HCT116 (cell line): ENCODE measurements around the gene PAX8. TPM values are rescaled to one million over a fixed set of nuclear protein-coding genes. Genes with fewer than 3 reads are reported as not detected.

Source experiments
- ATAC-seq: fragments of 200-7000 bp; cut with Tn5 transposase; 2 replicates; pipeline ENCODE4 v1.9.1; 2020; ENCODE audit warnings: mild to moderate bottlenecking, moderate library complexity
- BruUV-seq: library from RNA; stranded (reverse); fragments of 400-500 nt; replicated peaks from 2 replicates; lab custom pipeline; 2021; lab: Mats Ljungman, UMichigan
- CTCF ChIA-PET: fragments of 300-600 bp; sonication (Branson Sonifier 250); formaldehyde crosslinking; loops from one replicate; lab custom pipeline; 2021; ENCODE audit warnings: antibody characterized with exemption; lab: Charles Lee
- POLR2A ChIA-PET: fragments of 300-600, 350-600 bp; sonication (Branson Sonifier 250); formaldehyde crosslinking; loops from one replicate; lab custom pipeline; 2021; ENCODE audit warnings: antibody characterized with exemption; lab: Charles Lee
- RAD21 ChIA-PET, 2 experiments: fragments of 300-600 bp; sonication (Branson Sonifier 250); formaldehyde crosslinking; loops; one replicate each; lab custom pipeline; 2023; ENCODE audit warnings: low total read pairs in 2 of 2; ENCODE audit not compliant: uncharacterized antibody in 2 of 2, unreplicated experiment in 2 of 2, low non-redundant PET in 1 of 2; lab: Charles Lee
- DNase-seq: peaks from one replicate; pipeline ENCODE4 v3.0.0-alpha.2; 2010; ENCODE audit warnings: low read depth, low spot score
- H2AFZ ChIP-seq: fragments of 200-600 bp; shearing (Covaris generic), sonication (generic); 2 replicates; pipeline ENCODE4 v1.6.1; 2017; ENCODE audit warnings: low read depth, mixed run types, mixed read lengths, antibody characterized with exemption, low read length; ENCODE audit not compliant: poor library complexity, severe bottlenecking
- H3K27ac ChIP-seq: 2 replicates; pipeline ENCODE4 v1.5.1; 2012; ENCODE audit warnings: low read depth, low read length
- H3K27me3 ChIP-seq: fragments of 200-600 bp; sonication (generic); 2 replicates; pipeline ENCODE4 v1.6.1; 2016; ENCODE audit warnings: mixed run types, low read length, mixed read lengths; ENCODE audit not compliant: insufficient read depth
- H3K36me3 ChIP-seq, 2 experiments: fragments of 200-500 bp in 1 of 2; fragments of 200-600 bp in 1 of 2; sonication (Bioruptor generic) in 1 of 2; sonication (generic) in 1 of 2; 2 replicates each; pipeline versions ENCODE4 v1.5.1 to v1.6.1; 2014 to 2016; ENCODE audit warnings: low read length in 2 of 2, inconsistent platforms in 1 of 2, mixed read lengths in 1 of 2, mixed run types in 1 of 2; ENCODE audit not compliant: insufficient read depth in 2 of 2, control insufficient read depth in 1 of 2
- H3K4me1 ChIP-seq, 2 experiments: fragments of 200-600 bp in 1 of 2; sonication (generic) in 1 of 2; 2 replicates each; pipeline versions ENCODE4 v1.5.1 to v1.6.1; 2012 to 2017; ENCODE audit warnings: low read length in 2 of 2, inconsistent platforms in 1 of 2, mild to moderate bottlenecking in 1 of 2, mixed read lengths in 1 of 2, mixed run types in 1 of 2, moderate library complexity in 1 of 2; ENCODE audit not compliant: insufficient read depth in 2 of 2, control insufficient read depth in 1 of 2
- H3K4me2 ChIP-seq: fragments of 200-600 bp; sonication (generic); 2 replicates; pipeline ENCODE4 v1.6.1; 2017; ENCODE audit warnings: mixed run types, low read length, mixed read lengths
- H3K4me3 ChIP-seq, 2 experiments: fragments of 200-600 bp in 1 of 2; sonication (generic) in 1 of 2; replicated peaks in 1 of 2; 2 replicates each; pipeline ENCODE4 v1.5.1; 2011 to 2016; ENCODE audit warnings: low read length in 2 of 2, control low read depth in 1 of 2, low read depth in 1 of 2, mild to moderate bottlenecking in 1 of 2, mixed read lengths in 1 of 2, mixed run types in 1 of 2
- H3K79me2 ChIP-seq: fragments of 200-600 bp; sonication (generic); 2 replicates; pipeline ENCODE4 v1.6.1; 2017; ENCODE audit warnings: mild to moderate bottlenecking, mixed run types, low read length, moderate library complexity, mixed read lengths; ENCODE audit not compliant: insufficient read depth
- H3K9ac ChIP-seq: fragments of 200-600 bp; sonication (generic); 2 replicates; pipeline ENCODE4 v1.6.1; 2016; ENCODE audit warnings: low read length, mixed read lengths
- H3K9me2 ChIP-seq: fragments of 200-600 bp; sonication (generic), shearing (Covaris generic); 2 replicates; pipeline ENCODE4 v1.6.1; 2017; ENCODE audit warnings: mixed run types, mild to moderate bottlenecking, moderate library complexity; ENCODE audit not compliant: insufficient read depth
- H3K9me3 ChIP-seq, 2 experiments: fragments of 200-500 bp in 1 of 2; fragments of 200-600 bp in 1 of 2; sonication (Bioruptor generic) in 1 of 2; sonication (generic) in 1 of 2; 2 replicates each; pipeline ENCODE4 v1.6.1; 2014 to 2017; ENCODE audit warnings: low read length in 2 of 2, mixed read lengths in 2 of 2, inconsistent platforms in 1 of 2, low read depth in 1 of 2, mild to moderate bottlenecking in 1 of 2, mixed run types in 1 of 2, moderate library complexity in 1 of 2; ENCODE audit not compliant: control insufficient read depth in 1 of 2, insufficient read depth in 1 of 2
- H4K20me1 ChIP-seq: fragments of 200-600 bp; sonication (generic), shearing (Covaris generic); 2 replicates; pipeline ENCODE4 v1.6.1; 2017; ENCODE audit warnings: mixed run types, mild to moderate bottlenecking, moderate library complexity; ENCODE audit not compliant: insufficient read depth
- ELF1 ChIP-seq: IDR thresholded peaks from 2 replicates; pipeline ENCODE4 v1.6.1; 2012; ENCODE audit warnings: low read depth, borderline replicate concordance
- EZH2phosphoT487 ChIP-seq: fragments of 200-600 bp; IDR thresholded peaks from 2 replicates; pipeline ENCODE4 v1.6.1; 2018; ENCODE audit warnings: antibody characterized with exemption, borderline replicate concordance
- JUND ChIP-seq: IDR thresholded peaks from 2 replicates; pipeline ENCODE4 v1.6.1; 2012
- POLR2A ChIP-seq: IDR thresholded peaks from 2 replicates; pipeline ENCODE4 v1.7.0; 2011; ENCODE audit warnings: borderline replicate concordance; ENCODE audit not compliant: insufficient read depth, insufficient read length; ENCODE audit errors: extremely low read depth
- POLR2AphosphoS5 ChIP-seq: IDR thresholded peaks from 2 replicates; pipeline ENCODE4 v1.6.1; 2011; ENCODE audit warnings: mild to moderate bottlenecking, low read depth, low read length, moderate library complexity
- REST ChIP-seq: IDR thresholded peaks from 2 replicates; pipeline ENCODE4 v1.6.1; 2012; ENCODE audit warnings: low read depth
- SIN3A ChIP-seq: IDR thresholded peaks from 2 replicates; pipeline ENCODE4 v1.6.1; 2012; ENCODE audit warnings: low read depth
- SP1 ChIP-seq: IDR thresholded peaks from 2 replicates; pipeline ENCODE4 v1.6.1; 2012; ENCODE audit warnings: low read depth
- TCF7L2 ChIP-seq: IDR thresholded peaks from 2 replicates; pipeline ENCODE4 v1.7.0; 2011; ENCODE audit warnings: borderline replicate concordance, inconsistent platforms; ENCODE audit not compliant: insufficient read depth, insufficient read length; ENCODE audit errors: extremely low read depth
- ZFX ChIP-seq: fragments of 450-650 bp; IDR thresholded peaks from 2 replicates; pipeline ENCODE4 v1.6.1; 2017
- ZNF274 ChIP-seq: fragments of 200-500 bp; sonication (Bioruptor generic); IDR thresholded peaks from 2 replicates; pipeline ENCODE4 v1.6.1; 2014; ENCODE audit warnings: mild to moderate bottlenecking, low read depth, low read length, inconsistent platforms
- intact Hi-C: fragments of 100-400 bp; cut with micrococcal nuclease; formaldehyde crosslinking; loops from 2 replicates; pipeline ENCODE4 v1.10.0; 2022
- total RNA-seq: library from RNA; stranded (reverse); gene quantifications from one replicate; pipeline ENCODE4 v1.2.1, GENCODE V29; 2021; ENCODE audit not compliant: unreplicated experiment
- TF ChIP-seq, protein P1 (sequence below): IDR thresholded peaks from 2 replicates; pipeline ENCODE4 v1.6.1; 2011; ENCODE audit warnings: mild to moderate bottlenecking, low read length, moderate library complexity; ENCODE audit not compliant: insufficient replicate concordance; ENCODE audit errors: extremely low read depth
- TF ChIP-seq, protein P2 (sequence below): IDR thresholded peaks from 2 replicates; pipeline ENCODE4 v1.6.1; 2012
- TF ChIP-seq, protein P3 (sequence below): IDR thresholded peaks from 2 replicates; pipeline ENCODE4 v1.6.1; 2012

PAX8 gene
- total RNA-seq, 1 experiment from 2014 or later, result 4.4 TPM

DNA sequence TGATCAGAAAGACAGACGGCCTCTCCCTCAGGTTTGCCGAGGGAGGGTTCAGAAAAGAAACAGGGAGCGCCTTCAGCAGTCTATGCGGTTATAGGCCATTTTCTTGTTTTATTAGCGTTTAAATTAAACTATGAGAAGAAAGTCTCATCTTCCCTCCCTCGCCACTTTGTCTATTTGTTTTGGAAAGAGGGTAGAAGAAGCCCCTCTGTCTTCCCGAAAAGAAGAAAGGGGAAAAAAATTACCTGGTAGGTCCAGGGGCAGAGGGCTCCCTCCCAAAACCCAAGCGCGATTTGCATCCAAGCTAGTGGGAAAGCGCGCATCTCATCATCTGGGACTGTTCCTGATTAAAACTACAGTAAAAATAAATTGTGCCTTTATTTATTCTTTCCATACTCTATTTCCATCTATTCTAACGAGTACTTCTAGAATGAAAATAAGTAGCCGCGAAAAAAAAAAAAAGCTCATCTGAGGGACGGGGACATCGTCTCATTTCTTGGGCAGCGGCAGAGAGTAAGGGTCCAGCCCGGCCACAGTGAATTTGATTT, 2.4 kb downstream of the PAX8 start (continued):
- TF ChIP-seq REST, result no peak
- TF ChIP-seq EZH2phosphoT487, result no peak
- no peak for TF ChIP-seq SP1
- TF ChIP-seq SIN3A, result no peak
- no peak for TF ChIP-seq POLR2A

- RAD21 ChIA-PET, result no interaction called here
- H3K4me2 ChIP-seq, result no peak overlapping the region
- H4K20me1 ChIP-seq, result no peaks in the 10 kb centered on the region
- H3K36me3 ChIP-seq, result no peaks in the 10 kb centered on the region
- ATAC-seq (no peak), DNase-seq (no peak)
- no peak overlapping the region for H3K4me3 ChIP-seq
- POLR2A ChIA-PET, result no interaction called here
- no peaks in the 10 kb centered on the region for H3K9me2 ChIP-seq
- CTCF ChIA-PET, result no interaction called here
- no peaks in the 10 kb centered on the region for H3K4me1 ChIP-seq
- intact Hi-C loops, result no loop called here
- no TSS peak for BruUV-seq
- H2AFZ ChIP-seq, result no peak overlapping the region
- H3K9me3 ChIP-seq, result no peaks in the 10 kb centered on the region
- H3K9ac ChIP-seq, result no peak overlapping the region
- no peaks in the 10 kb centered on the region for H3K79me2 ChIP-seq
- no peak overlapping the region for H3K27ac ChIP-seq
- no peaks in the 10 kb centered on the region for H3K27me3 ChIP-seq
- TF ChIP-seq ELF1, result no peak
- TF ChIP-seq POLR2A, result no peak
- TF ChIP-seq SIN3A, result no peak
- no peak for TF ChIP-seq JUND
- TF ChIP-seq, protein P1, sequence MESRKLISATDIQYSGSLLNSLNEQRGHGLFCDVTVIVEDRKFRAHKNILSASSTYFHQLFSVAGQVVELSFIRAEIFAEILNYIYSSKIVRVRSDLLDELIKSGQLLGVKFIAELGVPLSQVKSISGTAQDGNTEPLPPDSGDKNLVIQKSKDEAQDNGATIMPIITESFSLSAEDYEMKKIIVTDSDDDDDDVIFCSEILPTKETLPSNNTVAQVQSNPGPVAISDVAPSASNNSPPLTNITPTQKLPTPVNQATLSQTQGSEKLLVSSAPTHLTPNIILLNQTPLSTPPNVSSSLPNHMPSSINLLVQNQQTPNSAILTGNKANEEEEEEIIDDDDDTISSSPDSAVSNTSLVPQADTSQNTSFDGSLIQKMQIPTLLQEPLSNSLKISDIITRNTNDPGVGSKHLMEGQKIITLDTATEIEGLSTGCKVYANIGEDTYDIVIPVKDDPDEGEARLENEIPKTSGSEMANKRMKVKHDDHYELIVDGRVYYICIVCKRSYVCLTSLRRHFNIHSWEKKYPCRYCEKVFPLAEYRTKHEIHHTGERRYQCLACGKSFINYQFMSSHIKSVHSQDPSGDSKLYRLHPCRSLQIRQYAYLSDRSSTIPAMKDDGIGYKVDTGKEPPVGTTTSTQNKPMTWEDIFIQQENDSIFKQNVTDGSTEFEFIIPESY, result no peak
- TF ChIP-seq EZH2phosphoT487, result no peak
- no peak for TF ChIP-seq REST
- TF ChIP-seq POLR2AphosphoS5, result no peak
- TF ChIP-seq ZNF274, result no peak
- no peak for TF ChIP-seq ZFX
- TF ChIP-seq, protein P2, sequence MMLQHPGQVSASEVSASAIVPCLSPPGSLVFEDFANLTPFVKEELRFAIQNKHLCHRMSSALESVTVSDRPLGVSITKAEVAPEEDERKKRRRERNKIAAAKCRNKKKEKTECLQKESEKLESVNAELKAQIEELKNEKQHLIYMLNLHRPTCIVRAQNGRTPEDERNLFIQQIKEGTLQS, result no peak
- TF ChIP-seq TCF7L2, result no peak
- TF ChIP-seq, protein P3, sequence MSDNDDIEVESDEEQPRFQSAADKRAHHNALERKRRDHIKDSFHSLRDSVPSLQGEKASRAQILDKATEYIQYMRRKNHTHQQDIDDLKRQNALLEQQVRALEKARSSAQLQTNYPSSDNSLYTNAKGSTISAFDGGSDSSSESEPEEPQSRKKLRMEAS, result no peak
Measured at GRCh38 chr2:113275556-113276215, 3.0 kb downstream of the PAX8 start.
